ENCODE results near the gene NPEPL1.

NPEPL1 gene

GRCh38 chr20:58688414-58688813, 4.2 kb upstream of the NPEPL1 start:
- DNase-seq: no peak

GRCh38 chr20:58688840-58689239, 3.8 kb upstream of the NPEPL1 start:
- no peak for DNase-seq

- DNase-seq: no peak
These were observed 2.0 kb upstream of the NPEPL1 start for GRCh38 chr20:58690396-58691135.

GRCh38 chr20:58691773-58692578, 624 bp upstream of the NPEPL1 start:
- no peak for DNase-seq

- DNase-seq: no peak
These were observed 816 bp downstream of the NPEPL1 start for GRCh38 chr20:58693226-58694006.

- no peak for DNase-seq
These were observed 1.9 kb downstream of the NPEPL1 start for GRCh38 chr20:58694241-58695083.

- no peak for DNase-seq
These were observed 2.6 kb downstream of the NPEPL1 start for GRCh38 chr20:58695084-58695722.

GRCh38 chr20:58695895-58696375, 3.3 kb downstream of the NPEPL1 start:
- no peak for DNase-seq

GRCh38 chr20:58696411-58696961, 3.9 kb downstream of the NPEPL1 start:
- DNase-seq: no peak

GRCh38 chr20:58697201-58697866, 4.7 kb downstream of the NPEPL1 start:
- DNase-seq: no peak

GRCh38 chr20:58697867-58698703, 5.5 kb downstream of the NPEPL1 start:
- DNase-seq: no peak

- DNase-seq: no peak
These were observed 6.4 kb downstream of the NPEPL1 start for GRCh38 chr20:58698741-58699622.

- DNase-seq: no peak
These were observed 7.1 kb downstream of the NPEPL1 start for GRCh38 chr20:58699623-58700107.

GRCh38 chr20:58700121-58700821, 7.7 kb downstream of the NPEPL1 start:
- DNase-seq: no peak

GRCh38 chr20:58700823-58701222, 8.2 kb downstream of the NPEPL1 start:
- no peak for DNase-seq

GRCh38 chr20:58701431-58702160, 9.0 kb downstream of the NPEPL1 start:
- DNase-seq: no peak

GRCh38 chr20:58702161-58702510, 9.5 kb downstream of the NPEPL1 start:
- DNase-seq: no peak
